HG02798 (cell line): ENCODE data around the gene STX4.
"Not testable (repeated sequence)": the region's sequence is repeated elsewhere in the genome, so short reads cannot be mapped to it uniquely, and the experiment has no call there.

Experiments used
- ATAC-seq: cut with Tn5 transposase; IDR thresholded peaks from one replicate; pipeline ENCODE4 v1.9.1; 2021; ENCODE audit warnings: mild to moderate bottlenecking; ENCODE audit not compliant: unreplicated experiment, poor library complexity

The STX4 gene

GRCh38 chr16:30997725-30998711 is 35.3 kb upstream of the STX4 start:
- no peak for ATAC-seq

- no peak for ATAC-seq
These were observed 34.3 kb upstream of the STX4 start for GRCh38 chr16:30998852-30999761.

GRCh38 chr16:31000671-31001382 is 32.5 kb upstream of the STX4 start:
- no peak for ATAC-seq

GRCh38 chr16:31001507-31002249 is 31.7 kb upstream of the STX4 start:
- no peak for ATAC-seq

DNA sequence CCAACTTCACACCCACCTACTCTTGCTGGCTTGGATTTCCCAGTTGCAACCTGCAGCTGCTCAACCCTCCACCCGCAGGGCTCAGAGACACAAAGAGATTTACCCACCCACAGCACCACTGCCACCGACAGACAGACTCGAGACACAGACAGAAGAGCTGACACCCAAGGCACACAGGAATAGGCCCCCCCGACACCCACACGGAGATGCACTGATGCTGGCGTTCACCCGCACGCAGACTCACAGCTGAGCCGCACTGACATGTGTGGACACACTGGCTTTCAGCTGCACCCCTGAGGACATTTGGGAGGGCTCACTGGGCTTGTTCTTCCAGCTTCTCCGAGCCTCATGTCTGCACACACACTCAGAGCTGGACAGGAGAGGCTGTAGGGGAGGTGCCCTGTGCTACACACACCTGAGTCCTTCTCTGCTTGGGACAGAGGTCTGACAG is 31.1 kb upstream of the STX4 start:
- ATAC-seq = no peak

GRCh38 chr16:31002862-31003341 is 30.5 kb upstream of the STX4 start:
- no peak for ATAC-seq

DNA sequence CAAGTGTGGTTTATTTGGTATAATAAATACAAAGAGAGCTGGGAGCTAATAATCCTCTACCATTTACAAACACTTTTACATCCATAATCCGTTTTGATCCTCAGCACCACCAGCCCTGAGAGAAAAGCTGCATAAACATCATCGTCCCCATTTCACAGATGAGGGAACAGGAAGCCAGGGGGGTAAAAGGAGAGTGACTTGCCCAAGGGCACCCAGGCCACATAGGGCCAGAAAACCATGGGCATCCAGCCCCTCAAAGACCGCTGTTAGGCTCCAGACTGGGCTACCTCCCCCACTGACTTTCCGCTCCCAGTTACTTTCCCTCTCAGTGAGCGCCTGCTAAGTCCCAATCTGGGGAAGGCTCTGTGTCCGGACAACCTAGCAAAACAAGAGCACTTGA is 29.6 kb upstream of the STX4 start:
- ATAC-seq = no peak

GRCh38 chr16:31004658-31005057 is 28.7 kb upstream of the STX4 start:
- ATAC-seq = no peak

DNA sequence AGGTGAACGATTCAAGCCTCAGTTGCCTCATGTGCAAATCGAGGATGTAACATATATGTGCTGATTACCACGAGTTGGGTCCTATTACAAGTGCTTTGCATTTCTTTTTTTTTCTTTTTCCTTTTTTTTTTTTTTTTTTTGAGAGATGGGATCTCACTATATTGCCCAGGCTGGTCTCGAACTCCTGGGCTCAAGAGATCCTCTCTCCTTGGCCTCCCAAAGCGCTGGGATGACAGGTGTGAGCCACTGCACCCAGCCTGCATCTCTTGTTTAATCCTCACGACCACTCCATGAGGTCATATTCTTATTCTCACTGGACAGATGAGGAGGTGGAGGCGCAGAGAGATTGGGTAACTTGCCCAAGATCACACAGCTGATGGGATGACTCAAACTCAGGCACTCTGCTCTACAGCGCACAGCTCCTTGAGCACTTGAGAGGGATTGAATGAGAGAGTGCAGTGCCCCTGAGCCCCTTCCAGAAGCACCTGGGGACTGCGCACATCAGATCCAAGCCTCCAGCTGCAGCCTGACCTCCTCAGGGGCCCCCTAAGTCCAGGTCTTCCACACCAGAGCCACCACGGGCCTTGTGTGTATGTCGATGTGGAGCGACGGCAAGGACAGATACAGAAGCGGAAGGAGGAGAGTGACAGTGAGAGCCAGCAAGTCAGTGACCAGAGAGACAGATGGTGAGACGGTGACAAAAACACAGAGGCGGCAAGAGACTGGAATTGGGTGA is 27.8 kb upstream of the STX4 start:
- no peak for ATAC-seq

- ATAC-seq = no peak
These were observed 27.3 kb upstream of the STX4 start for GRCh38 chr16:31006086-31006385.

GRCh38 chr16:31006589-31006988 is 26.8 kb upstream of the STX4 start:
- ATAC-seq = no peak

- no peak for ATAC-seq
These were observed 25.7 kb upstream of the STX4 start for GRCh38 chr16:31007684-31008083.

GRCh38 chr16:31008149-31008548 is 25.2 kb upstream of the STX4 start:
- no peak for ATAC-seq

- no peak for ATAC-seq
These were observed 24.8 kb upstream of the STX4 start for GRCh38 chr16:31008551-31008950.

DNA sequence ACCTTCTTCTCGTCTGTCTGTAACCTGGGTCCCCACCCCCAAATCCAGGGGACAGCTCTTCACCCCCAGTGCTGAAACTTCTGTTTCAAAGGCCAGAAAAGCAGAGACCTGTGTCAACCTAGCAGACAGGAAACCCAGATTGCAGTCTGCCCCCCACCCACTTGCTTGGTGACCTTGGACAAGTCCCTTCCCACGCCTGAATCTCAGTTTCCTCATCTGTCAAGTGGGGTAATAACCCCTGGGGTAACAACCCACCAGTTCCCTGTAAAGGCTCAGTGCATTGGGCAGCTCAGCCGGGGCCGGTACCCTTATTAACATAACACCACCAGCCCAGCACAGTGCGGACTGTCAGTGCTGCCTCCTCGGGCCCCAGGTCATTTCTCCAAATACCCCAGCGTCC is 24.2 kb upstream of the STX4 start:
- ATAC-seq = no peak

DNA sequence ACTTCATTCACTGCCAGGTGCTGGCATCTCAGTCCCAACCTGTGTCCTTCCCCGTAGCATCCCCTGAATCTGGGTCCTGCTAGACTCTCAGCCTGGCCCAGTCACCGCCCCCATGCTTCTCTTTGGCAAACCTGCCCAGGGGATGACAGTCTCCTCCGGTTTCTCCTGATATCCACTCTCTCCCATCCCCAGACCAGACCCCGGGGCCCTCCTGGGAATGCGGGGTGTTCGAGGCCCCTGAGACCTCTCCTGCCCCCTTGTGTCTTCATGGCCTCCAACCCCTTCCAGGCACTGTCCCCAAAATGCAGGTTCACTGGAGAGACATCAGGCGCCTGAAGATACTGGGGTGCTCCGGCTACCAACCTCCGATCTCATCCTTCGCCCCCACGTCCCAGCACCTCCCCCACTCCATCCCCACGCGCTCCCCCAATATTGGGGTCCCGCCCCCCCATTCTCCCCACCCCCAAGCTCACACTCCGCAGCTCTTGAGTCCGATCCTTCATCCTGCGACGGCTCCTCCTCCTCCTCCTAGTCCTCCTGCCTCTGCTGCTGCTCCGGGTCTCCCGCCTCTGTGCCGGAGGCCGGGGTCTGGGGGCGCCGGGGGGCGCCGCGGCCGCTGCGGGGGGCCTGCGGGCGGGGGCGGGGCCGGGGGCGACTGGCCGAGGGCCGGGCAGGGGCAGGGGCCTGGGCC is 23.3 kb upstream of the STX4 start:
- no peak for ATAC-seq

DNA sequence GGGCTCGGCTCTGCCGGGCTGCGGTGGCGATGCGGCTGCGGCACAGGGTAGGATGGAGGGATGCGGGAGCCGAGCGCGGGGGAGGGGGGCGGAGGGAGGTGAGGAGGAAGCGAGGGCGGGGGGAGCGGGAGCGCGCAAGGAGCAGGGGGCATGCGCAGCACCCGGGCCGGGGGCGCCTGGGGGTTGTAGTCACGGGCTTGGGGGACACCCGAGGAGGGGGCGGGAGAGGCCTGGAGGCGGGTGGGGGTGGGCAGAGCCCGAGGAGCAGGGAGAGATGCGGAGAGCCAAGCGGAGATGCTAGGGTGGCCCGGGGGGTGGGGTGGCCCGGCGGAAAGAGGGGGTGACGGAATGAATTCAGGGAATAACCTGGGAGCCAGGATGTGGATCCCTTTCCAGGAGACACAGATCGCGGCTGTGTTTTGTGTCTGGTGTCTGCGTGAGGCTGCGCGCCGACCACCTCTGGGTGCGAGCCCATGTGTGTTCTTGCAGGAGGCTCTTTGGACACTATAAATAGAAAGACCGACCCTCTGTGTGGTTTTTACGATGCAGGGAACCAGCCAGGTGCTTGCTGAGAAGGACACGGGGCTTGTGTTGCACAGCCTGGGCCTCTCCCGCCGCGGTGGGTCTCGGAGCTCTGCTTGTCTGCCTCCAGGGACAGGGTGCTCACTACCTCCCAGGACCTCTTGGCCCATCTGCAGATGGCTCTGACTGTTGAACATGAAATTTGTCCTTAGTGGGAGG is 22.6 kb upstream of the STX4 start, which contains the start of gene STX1B:
Gene STX1B, minus strand, starts transcription at position 54 of the 741 bp plus-strand sequence. CDS start 242 bp downstream, outside the sequence.
- no peak for ATAC-seq

- ATAC-seq = not testable (repeated sequence)
These were observed 21.5 kb upstream of the STX4 start for GRCh38 chr16:31011815-31012214.
